Tibial nerve (tissue), 4 donors: Measurements from ENCODE around the gene NKAPL.

Experiments
- CTCF ChIP-seq, 5 experiments: fragments of 200-600 bp in 3 of 5; fragments of 450-650 bp in 2 of 5; sonication (generic) in 3 of 5; IDR thresholded peaks; one replicate each; pipeline ENCODE4 v1.5.1; 2016 to 2019; ENCODE audit warnings: antibody characterized with exemption in 5 of 5, mild to moderate bottlenecking in 3 of 5, moderate library complexity in 2 of 5
- EP300 ChIP-seq, 2 donors: sonication (generic); formaldehyde crosslinking; IDR thresholded peaks; one replicate each; pipeline ENCODE4 v1.6.1; 2017; ENCODE audit warnings: antibody characterized with exemption in 2 of 2, mild to moderate bottlenecking in 1 of 2
- POLR2A ChIP-seq, 2 donors: fragments of 450-650 bp; IDR thresholded peaks; one replicate each; pipeline ENCODE4 v1.6.1; 2017; ENCODE audit warnings: antibody characterized with exemption in 2 of 2, mild to moderate bottlenecking in 2 of 2, moderate library complexity in 2 of 2

- TF ChIP-seq CTCF (IDR thresholded peaks at IDR 0.05) (no peak), EP300 (IDR thresholded peaks at IDR 0.05) (no peak), POLR2A (IDR thresholded peaks at IDR 0.05) (no peak)
Measured at GRCh38 chr6:28240471-28240870, 18.6 kb upstream of the NKAPL start.
